HL-60 (cell line): Measurements from ENCODE around the gene RNU6-9.

ENCODE experiments used
- DNase-seq, 2 experiments: peaks; one replicate each; pipeline ENCODE4 v3.0.0-alpha.2; 2010 to 2020; ENCODE audit warnings: low read depth in 1 of 2, low spot score in 1 of 2
- H3K27ac ChIP-seq: fragments of 250-450 bp; sonication (Bioruptor Pico); replicated peaks from 2 replicates; pipeline ENCODE4 v1.5.1; 2020; ENCODE audit warnings: mild to moderate bottlenecking, moderate library complexity
- H3K27me3 ChIP-seq: fragments of 250-450 bp; sonication (Bioruptor Pico); 2 replicates; pipeline ENCODE4 v1.5.1; 2021; ENCODE audit warnings: mild to moderate bottlenecking, moderate library complexity; ENCODE audit not compliant: insufficient read depth, poor library complexity, severe bottlenecking
- H3K4me3 ChIP-seq: replicated peaks from 2 replicates; pipeline ENCODE4 v1.5.1; 2011; ENCODE audit warnings: mild to moderate bottlenecking, control low read depth, low read length; ENCODE audit not compliant: insufficient read depth
- CTCF ChIP-seq: IDR thresholded peaks from one replicate; pipeline ENCODE4 v1.5.1; 2011; ENCODE audit warnings: low read length, control low read depth, inconsistent platforms; ENCODE audit not compliant: insufficient read depth
- GABPA ChIP-seq: IDR thresholded peaks from 2 replicates; pipeline ENCODE4 v1.6.1; 2012; ENCODE audit warnings: low read depth
- POLR2AphosphoS5 ChIP-seq: IDR thresholded peaks from 2 replicates; pipeline ENCODE4 v1.6.1; 2012; ENCODE audit warnings: low read depth
- REST ChIP-seq: IDR thresholded peaks from 2 replicates; pipeline ENCODE4 v1.6.1; 2012; ENCODE audit warnings: low read depth; ENCODE audit not compliant: insufficient replicate concordance
- SPI1 ChIP-seq: IDR thresholded peaks from 2 replicates; pipeline ENCODE4 v1.6.1; 2012; ENCODE audit warnings: low read depth, mild to moderate bottlenecking, borderline replicate concordance

The RNU6-9 gene

GRCh38 chr19:899336-900042 lies 6.2 kb downstream of the RNU6-9 start:
- H3K27me3 ChIP-seq, result no peaks in the 10 kb centered on the region
- DNase-seq, result no peak
- H3K4me3 ChIP-seq, result no peak overlapping the region
- no peak overlapping the region for H3K27ac ChIP-seq
- TF ChIP-seq POLR2AphosphoS5, result no peak
- TF ChIP-seq GABPA, result no peak
- TF ChIP-seq SPI1, result no peak
- TF ChIP-seq CTCF, result no peak
- TF ChIP-seq REST, result no peak

GRCh38 chr19:900043-900301 lies 6.7 kb downstream of the RNU6-9 start:
- no peak for DNase-seq
- TF ChIP-seq CTCF (no peak), GABPA (no peak), POLR2AphosphoS5 (no peak), SPI1 (no peak), REST (no peak)
- H3K27me3 ChIP-seq, result no peaks in the 10 kb centered on the region
- H3K4me3 ChIP-seq, result no peak overlapping the region
- H3K27ac ChIP-seq, result no peak overlapping the region

DNA sequence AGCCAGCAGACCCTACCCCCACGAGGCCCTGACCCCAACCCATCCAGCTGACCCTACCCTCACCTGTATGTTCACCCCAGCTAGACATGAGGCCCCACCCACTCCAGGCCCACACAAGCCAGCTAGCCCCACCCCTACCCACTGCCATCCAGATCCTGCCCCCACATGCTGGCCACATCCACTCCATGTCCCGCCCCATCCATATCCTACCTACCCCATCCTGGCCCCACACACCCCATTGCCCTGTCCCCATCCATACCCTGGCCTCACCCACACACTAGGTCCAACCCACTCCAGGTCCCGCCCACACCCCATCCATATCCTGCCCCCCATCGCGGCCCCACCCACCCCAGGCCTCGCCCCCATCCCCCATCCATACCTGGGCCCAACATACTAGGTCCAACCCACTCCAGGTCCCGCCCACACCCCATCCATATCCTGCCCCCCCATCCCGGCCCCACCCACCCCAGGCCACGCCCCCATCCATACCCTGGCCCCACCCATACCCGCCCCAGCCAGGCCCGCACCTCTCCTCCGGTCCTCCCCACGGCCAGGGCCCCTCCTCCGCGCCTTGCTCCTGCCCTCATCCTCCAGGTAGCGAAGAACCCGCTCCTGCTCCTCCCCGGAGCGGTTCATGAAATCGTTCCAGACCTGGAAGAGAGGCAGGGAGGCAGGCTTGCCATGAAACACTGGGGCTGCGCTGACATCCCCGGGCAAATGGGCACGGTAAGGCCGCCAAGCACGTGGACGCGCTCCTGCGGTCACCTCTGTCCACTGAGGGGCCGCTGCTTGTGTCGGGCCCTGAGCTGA lies 7.2 kb downstream of the RNU6-9 start:
- H3K27ac ChIP-seq, result no peak overlapping the region
- H3K27me3 ChIP-seq, result no peaks in the 10 kb centered on the region
- DNase-seq, result no peak
- H3K4me3 ChIP-seq, result no peak overlapping the region
- TF ChIP-seq POLR2AphosphoS5, result no peak
- TF ChIP-seq REST, result no peak
- no peak for TF ChIP-seq SPI1
- TF ChIP-seq GABPA, result no peak
- no peak for TF ChIP-seq CTCF
